ENCODE data around the gene TRMT1. TPM values are rescaled to one million over a fixed set of nuclear protein-coding genes. Genes with fewer than 3 reads are reported as not detected.
A peak's percentile ranks its signal among the peaks of the same experiment; 100 is the strongest.

The TRMT1 gene
- total RNA-seq, 1 experiment from 2014 or later: 109 TPM

GRCh38 chr19:13078381-13078780 lies 38.2 kb downstream of the TRMT1 start:
- ChIA-PET POLR2A (ENCODE audit: low non-redundant PET) (no interaction called here), CTCF (no interaction called here)
- Histone ChIP-seq H3K36me3 (ENCODE audit: insufficient read depth, low read length, poor library complexity, severe bottlenecking) (peaks cover 13% of the 10 kb centered on the region), H3K4me3 (ENCODE audit: low read depth, low read length, poor library complexity, severe bottlenecking) (no peak overlapping the region), H3K9me3 (ENCODE audit: low read depth, low read length, poor library complexity, severe bottlenecking) (no peaks in the 10 kb centered on the region), H3K4me1 (ENCODE audit: insufficient read depth, low read length, poor library complexity, severe bottlenecking) (peaks cover 32% of the 10 kb centered on the region), H3K27ac (ENCODE audit: low read depth, low read length, poor library complexity, severe bottlenecking) (peak overlapping the region; percentile 47), H3K27me3 (replicated peaks; ENCODE audit: insufficient read depth, low read depth, low read length, poor library complexity) (no peaks in the 10 kb centered on the region)
- intact Hi-C loops (cut with micrococcal nuclease; ENCODE audit: unreplicated experiment): no loop called here
- no TSS peak for BruUV-seq (replicated peaks)
- DNase-seq (ENCODE audit: low spot score): no peak
- no peak for TF ChIP-seq EZH2 (IDR thresholded peaks at IDR 0.05; ENCODE audit: borderline replicate concordance, low read depth, low read length, poor library complexity, severe bottlenecking)
- TF ChIP-seq CTCF (conservative IDR thresholded peaks at IDR 0.05; ENCODE audit: low read depth, low read length): no peak

- no TSS peak for BruUV-seq (replicated peaks)
- intact Hi-C loops (cut with micrococcal nuclease; ENCODE audit: unreplicated experiment): no loop called here
- DNase-seq (ENCODE audit: low spot score): no peak
- ChIA-PET CTCF (no interaction called here), POLR2A (ENCODE audit: low non-redundant PET) (no interaction called here)
- no peak overlapping the region for H3K4me3 ChIP-seq (ENCODE audit: low read depth, low read length, poor library complexity, severe bottlenecking)
- no peak overlapping the region for H3K27ac ChIP-seq (ENCODE audit: low read depth, low read length, poor library complexity, severe bottlenecking)
- peaks cover 16% of the 10 kb centered on the region for H3K36me3 ChIP-seq (ENCODE audit: insufficient read depth, low read length, poor library complexity, severe bottlenecking)
- TF ChIP-seq EZH2 (IDR thresholded peaks at IDR 0.05; ENCODE audit: borderline replicate concordance, low read depth, low read length, poor library complexity, severe bottlenecking) (no peak), CTCF (conservative IDR thresholded peaks at IDR 0.05; ENCODE audit: low read depth, low read length) (no peak)
- no peaks in the 10 kb centered on the region for H3K27me3 ChIP-seq (replicated peaks; ENCODE audit: insufficient read depth, low read depth, low read length, poor library complexity)
- peaks cover 27% of the 10 kb centered on the region for H3K4me1 ChIP-seq (ENCODE audit: insufficient read depth, low read length, poor library complexity, severe bottlenecking)
- H3K9me3 ChIP-seq (ENCODE audit: low read depth, low read length, poor library complexity, severe bottlenecking): no peaks in the 10 kb centered on the region
Measured at GRCh38 chr19:13077240-13077639, 39.3 kb downstream of the TRMT1 start.

GRCh38 chr19:13076787-13077186 lies 39.8 kb downstream of the TRMT1 start:
- no TSS peak for BruUV-seq (replicated peaks)
- H3K36me3 ChIP-seq (ENCODE audit: insufficient read depth, low read length, poor library complexity, severe bottlenecking): peaks cover 16% of the 10 kb centered on the region
- H3K4me1 ChIP-seq (ENCODE audit: insufficient read depth, low read length, poor library complexity, severe bottlenecking): peaks cover 24% of the 10 kb centered on the region
- H3K27ac ChIP-seq (ENCODE audit: low read depth, low read length, poor library complexity, severe bottlenecking): no peak overlapping the region
- POLR2A ChIA-PET (ENCODE audit: low non-redundant PET): no interaction called here
- TF ChIP-seq EZH2 (IDR thresholded peaks at IDR 0.05; ENCODE audit: borderline replicate concordance, low read depth, low read length, poor library complexity, severe bottlenecking): no peak
- TF ChIP-seq CTCF (conservative IDR thresholded peaks at IDR 0.05; ENCODE audit: low read depth, low read length): no peak
- CTCF ChIA-PET: no interaction called here
- intact Hi-C loops (cut with micrococcal nuclease; ENCODE audit: unreplicated experiment): no loop called here
- H3K27me3 ChIP-seq (replicated peaks; ENCODE audit: insufficient read depth, low read depth, low read length, poor library complexity): no peaks in the 10 kb centered on the region
- no peak overlapping the region for H3K4me3 ChIP-seq (ENCODE audit: low read depth, low read length, poor library complexity, severe bottlenecking)
- H3K9me3 ChIP-seq (ENCODE audit: low read depth, low read length, poor library complexity, severe bottlenecking): no peaks in the 10 kb centered on the region
- DNase-seq (ENCODE audit: low spot score): no peak
